ENCODE results near the gene RGS6.

Gene RGS6

GRCh38 chr14:72089625-72090024 is 157.4 kb downstream of the RGS6 start:
- DNase-seq: no peak

- no peak for DNase-seq
Measured at GRCh38 chr14:72094844-72095582, 162.8 kb downstream of the RGS6 start.

- DNase-seq: no peak
Measured at GRCh38 chr14:72097173-72097783, 165.0 kb downstream of the RGS6 start.

DNA sequence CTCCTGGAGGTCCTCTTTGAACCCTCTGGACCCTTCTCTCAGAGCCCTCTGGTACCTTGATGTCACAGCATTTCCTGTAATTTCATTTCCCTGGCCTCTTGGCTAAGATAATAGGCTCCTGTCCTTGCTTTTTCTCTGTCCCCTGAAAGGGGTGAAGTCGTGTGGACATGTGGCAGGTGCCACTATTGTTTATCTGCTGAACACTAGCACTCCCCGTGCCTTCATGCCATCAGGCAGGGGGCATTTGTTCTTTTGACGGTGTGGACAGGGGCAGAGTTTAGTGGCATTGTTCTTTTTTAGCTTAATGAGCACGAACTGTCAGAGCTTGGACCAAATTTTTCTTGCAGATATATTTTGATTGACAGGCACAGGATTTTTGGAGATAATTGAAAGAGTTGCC is 166.0 kb downstream of the RGS6 start:
- DNase-seq: no peak

DNA sequence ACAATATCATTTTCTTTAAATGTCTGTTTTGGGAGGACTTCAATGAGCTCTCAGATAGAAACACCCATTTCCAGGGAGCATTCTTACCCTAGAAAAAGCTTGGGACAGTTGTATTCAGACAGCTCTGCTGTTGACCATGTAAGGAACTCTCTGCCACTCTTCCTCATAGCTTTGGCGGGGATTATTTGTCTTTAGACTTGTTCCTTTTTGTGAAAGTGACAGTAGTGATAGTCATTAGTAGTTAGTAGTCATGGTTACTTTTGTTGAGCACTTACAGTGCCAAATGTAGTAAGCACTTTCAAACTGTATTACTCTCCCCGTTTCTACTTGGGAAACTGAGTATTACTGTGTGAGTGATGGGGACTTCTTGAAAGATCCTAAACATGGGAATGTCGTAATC is 167.3 kb downstream of the RGS6 start:
- no peak for DNase-seq

- no peak for DNase-seq
Measured at GRCh38 chr14:72104011-72104613, 171.9 kb downstream of the RGS6 start.

DNA sequence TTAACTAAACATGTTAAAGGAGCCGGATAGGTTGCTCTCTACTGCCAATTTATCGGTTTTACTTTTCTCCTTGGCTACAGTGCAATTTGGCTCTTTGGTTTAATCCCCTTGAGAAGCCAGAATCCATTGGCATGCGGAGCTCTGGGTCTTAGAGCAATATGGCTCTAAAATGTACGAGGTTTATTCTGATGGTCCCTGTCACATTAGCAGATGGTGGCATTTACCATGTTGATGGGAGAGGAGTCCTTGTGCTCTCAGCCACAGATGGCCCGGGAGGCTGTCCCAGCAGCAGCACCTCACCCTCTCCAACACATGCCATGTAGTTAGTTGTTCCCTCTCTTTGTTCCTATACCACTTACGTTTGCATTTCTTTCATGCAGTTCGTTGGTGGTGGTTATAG is 179.7 kb downstream of the RGS6 start:
- DNase-seq: no peak

GRCh38 chr14:72118841-72119240 is 186.6 kb downstream of the RGS6 start:
- no peak for DNase-seq

DNA sequence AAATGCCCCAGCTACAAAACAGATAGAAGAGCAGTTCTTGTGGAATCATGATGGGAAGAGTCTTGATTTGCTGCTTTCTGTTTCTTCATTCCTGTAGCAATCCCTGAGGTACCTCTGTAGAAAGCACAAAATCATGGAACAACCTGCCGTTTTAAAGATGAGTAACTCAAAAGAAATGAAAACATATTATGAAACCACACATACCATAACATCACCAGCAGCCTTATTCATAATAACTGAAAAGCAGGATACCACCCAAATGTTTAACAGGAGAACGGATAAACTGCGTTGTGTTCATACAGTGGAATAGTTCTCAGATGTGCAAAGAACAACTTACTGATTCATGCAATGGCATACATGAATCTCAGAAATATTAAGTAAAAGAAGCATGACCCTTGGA is 188.1 kb downstream of the RGS6 start:
- no peak for DNase-seq

DNA sequence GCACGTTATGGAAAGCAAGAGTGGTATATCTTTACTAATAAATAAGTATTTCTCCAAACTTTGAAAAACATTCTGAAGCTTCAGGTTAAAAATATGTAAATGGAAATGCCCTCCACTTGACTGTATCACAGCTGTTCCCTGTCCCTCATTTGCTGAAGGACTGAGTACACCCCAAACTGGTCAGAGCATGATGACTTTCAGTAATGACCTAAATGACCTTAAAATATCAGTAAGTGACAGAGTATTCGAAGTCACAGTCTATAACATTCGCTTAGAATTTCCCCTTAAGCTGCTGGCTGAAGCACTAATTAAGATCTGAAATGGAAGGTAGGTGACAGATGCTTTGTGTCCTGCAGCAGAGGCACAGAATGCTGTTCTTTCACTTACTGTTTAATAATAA is 191.5 kb downstream of the RGS6 start:
- no peak for DNase-seq

- DNase-seq: no peak
Measured at GRCh38 chr14:72124171-72124570, 191.9 kb downstream of the RGS6 start.

- no peak for DNase-seq
Measured at GRCh38 chr14:72126091-72126490, 193.9 kb downstream of the RGS6 start.

DNA sequence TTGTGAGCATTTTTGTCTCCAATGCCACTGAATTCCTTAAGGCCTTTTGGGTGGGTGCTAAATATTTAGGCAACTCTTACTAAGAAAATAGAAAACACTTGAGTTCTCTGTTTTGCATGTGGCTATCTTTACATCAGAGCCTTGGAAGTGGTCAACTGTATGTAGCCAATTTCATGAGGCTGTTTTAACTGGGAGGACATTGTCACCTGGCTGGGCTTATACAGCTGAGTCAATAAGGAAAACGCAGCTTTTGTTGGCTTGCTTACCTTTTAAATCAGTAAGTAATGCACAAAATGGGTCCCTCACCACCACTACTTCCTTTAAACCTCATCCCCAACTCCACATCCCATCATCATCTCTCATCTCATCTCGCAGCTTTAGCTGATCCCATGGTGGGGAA is 194.3 kb downstream of the RGS6 start:
- DNase-seq: no peak

- no peak for DNase-seq
Measured at GRCh38 chr14:72128629-72129028, 196.4 kb downstream of the RGS6 start.

DNA sequence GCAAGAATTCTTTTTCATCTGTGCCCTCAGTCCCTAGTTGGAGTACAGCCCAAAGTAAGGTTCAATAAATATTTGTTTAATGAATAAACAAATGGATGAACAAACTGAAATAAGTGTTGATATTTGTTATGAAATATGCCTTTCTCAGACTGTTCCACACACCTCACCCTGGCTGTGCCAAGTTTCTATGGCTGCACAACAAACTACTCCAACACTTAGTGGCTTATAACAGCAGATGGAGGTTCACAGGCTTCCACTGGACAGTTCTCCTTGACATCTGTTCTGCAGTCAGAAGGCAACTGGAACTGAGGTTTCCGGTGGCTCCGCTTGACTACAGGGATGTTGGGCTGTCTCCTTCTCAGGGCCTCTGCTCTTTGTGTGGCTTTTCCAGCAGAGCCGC is 197.1 kb downstream of the RGS6 start:
- no peak for DNase-seq

- no peak for DNase-seq
Measured at GRCh38 chr14:72141084-72141483, 208.9 kb downstream of the RGS6 start.

GRCh38 chr14:72142328-72142727 is 210.1 kb downstream of the RGS6 start:
- DNase-seq: no peak

DNA sequence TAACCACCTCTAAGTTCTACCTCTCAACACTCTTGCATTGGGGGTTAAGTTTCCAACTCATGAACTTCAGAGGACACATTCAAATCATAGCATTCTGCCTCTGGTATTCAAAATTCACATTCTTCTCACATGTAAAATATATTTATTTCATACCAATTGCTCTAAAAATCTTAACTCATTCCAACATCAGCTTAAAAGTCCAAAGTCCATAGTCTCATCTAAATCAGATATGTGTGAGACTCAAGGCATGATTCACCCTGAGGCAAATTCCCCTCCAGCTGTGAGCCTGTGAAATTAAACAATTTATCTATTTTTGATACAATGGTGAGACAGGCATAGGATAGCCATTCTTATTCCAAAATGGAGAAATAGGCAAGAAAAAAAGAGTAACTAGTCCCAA is 214.0 kb downstream of the RGS6 start:
- DNase-seq: no peak

GRCh38 chr14:72154645-72155378 is 222.6 kb downstream of the RGS6 start:
- no peak for DNase-seq

GRCh38 chr14:72155379-72155993 is 223.3 kb downstream of the RGS6 start:
- no peak for DNase-seq

- DNase-seq: no peak
Measured at GRCh38 chr14:72164420-72165228, 232.4 kb downstream of the RGS6 start.

- DNase-seq: no peak
Measured at GRCh38 chr14:72165229-72165698, 233.0 kb downstream of the RGS6 start.
